Spleen (tissue), 11 donors: ENCODE data around the gene WDCP. TPM values are rescaled to one million over a fixed set of nuclear protein-coding genes. Genes with fewer than 3 reads are reported as not detected.

Source experiments
- DNase-seq: peaks from one replicate; pipeline ENCODE4 v3.0.0-alpha.2; 2020
- H3K27ac ChIP-seq, 8 donors: fragments of 200-600 bp; sonication (generic) in 7 of 8; 1 replicate in 4 of 8; 2 replicates in 4 of 8; pipeline versions ENCODE4 v1.5.0 to v1.8.0; 2016 to 2021; ENCODE audit warnings: inconsistent platforms in 4 of 8, mild to moderate bottlenecking in 4 of 8, moderate library complexity in 1 of 8
- H3K27me3 ChIP-seq, 7 donors: fragments of 200-600 bp; sonication (generic) in 6 of 7; replicated peaks in 1 of 7; 1 replicate in 4 of 7; 2 replicates in 3 of 7; pipeline versions ENCODE4 v1.5.0 to v1.8.0; 2016 to 2021; ENCODE audit warnings: inconsistent platforms in 3 of 7, mild to moderate bottlenecking in 1 of 7
- H3K36me3 ChIP-seq, 6 donors: fragments of 200-600 bp; sonication (generic) in 5 of 6; 1 replicate in 4 of 6; 2 replicates in 2 of 6; pipeline versions ENCODE4 v1.5.0 to v1.8.0; 2016 to 2021; ENCODE audit warnings: inconsistent platforms in 2 of 6
- H3K4me1 ChIP-seq, 6 donors: fragments of 200-600 bp; sonication (generic) in 5 of 6; 1 replicate in 3 of 6; 2 replicates in 3 of 6; pipeline versions ENCODE4 v1.5.0 to v1.8.0; 2016 to 2021; ENCODE audit warnings: inconsistent platforms in 3 of 6
- H3K4me3 ChIP-seq, 8 donors: fragments of 200-600 bp; sonication (generic) in 7 of 8; 1 replicate in 4 of 8; 2 replicates in 4 of 8; pipeline versions ENCODE4 v1.5.0 to v1.8.0; 2016 to 2021; ENCODE audit warnings: inconsistent platforms in 4 of 8, mild to moderate bottlenecking in 4 of 8, moderate library complexity in 2 of 8
- H3K9me3 ChIP-seq, 8 donors: fragments of 200-600 bp; sonication (generic) in 7 of 8; 1 replicate in 4 of 8; 2 replicates in 4 of 8; pipeline versions ENCODE4 v1.5.0 to v1.8.0; 2016 to 2021; ENCODE audit warnings: inconsistent platforms in 4 of 8
- CTCF ChIP-seq, 11 experiments: fragments of 200-600 bp in 7 of 11; fragments of 450-650 bp in 4 of 11; sonication (generic) in 4 of 11; IDR thresholded peaks in 8 of 11; conservative IDR thresholded peaks in 3 of 11; 1 replicate in 7 of 11; 2 replicates in 4 of 11; pipeline versions ENCODE4 v1.4.0 to v1.8.0; 2016 to 2021; ENCODE audit warnings: antibody characterized with exemption in 11 of 11, inconsistent platforms in 4 of 11, mild to moderate bottlenecking in 1 of 11
- POLR2A ChIP-seq, 3 donors: fragments of 450-650 bp; IDR thresholded peaks; one replicate each; pipeline ENCODE4 v1.5.1; 2017; ENCODE audit warnings: antibody characterized with exemption in 3 of 3, mild to moderate bottlenecking in 1 of 3
- POLR2AphosphoS5 ChIP-seq, 3 donors: sonication (generic); formaldehyde crosslinking; IDR thresholded peaks; one replicate each; pipeline ENCODE4 v1.5.1; 2017; ENCODE audit warnings: antibody characterized with exemption in 3 of 3
- WGBS, 5 donors: extraction: QIAGEN DNeasy Blood & Tissue Kit in 3 of 5; methylation state at CpG; one replicate each; pipeline versions ENCODE4 v1.1.5 to v1.1.7; 2013 to 2018; 5-methylcytosine and 5-hydroxymethylcytosine counted together
- intact Hi-C: fragments of 100-400 bp; cut with DNase I; formaldehyde crosslinking; loops from one replicate; pipeline ENCODE4 v1.15.0; 2023; ENCODE audit warnings: low total_unique reads
- polyA plus RNA-seq, 3 donors: library from polyadenylated mRNA; stranded (reverse); fragments of 200-250 nt; gene quantifications; one replicate each; pipeline ENCODE4 v1.2.1, GENCODE V29; 2013
- total RNA-seq, 7 donors: library from RNA; depleted of rRNA in 3 of 7; stranded (reverse); fragments of >200 nt in 3 of 7; fragmentation: NEBNext Ultra II Directional in 4 of 7; extraction: Animal tissue kit (Norgen Biotek cat#: 25700) in 4 of 7; gene quantifications; one replicate each; pipeline versions ENCODE4 v1.1.0 to v1.2.1, GENCODE V29; 2016 to 2021
- donor health status: healthy with polysubstance abuse.
- donor health status: DM: no; HTN: no; CAD: no; lungs with moderate emphysema.
- donor health status: DM: no; HTN: no; CAD: no.
- donor health status: Bipolar disorder and iron deficiency.
- donor health status: healthy.
- donor health status: DM: no; HTN: no; CAD: no.
- donor health status: DM: yes; HTN: yes; CAD: no.

WDCP gene
- total and polyA plus RNA-seq, 10 donors = 2.9 to 13.1 (median 9.0) TPM

- Histone ChIP-seq H3K4me3 (no peak overlapping the region), H3K27ac (no peak overlapping the region), H3K4me1 (peaks cover 6 to 43% (median 24%) of the 10 kb centered on the region in 6 donors), H3K36me3 (peaks cover 0 to 48% (median 10%) of the 10 kb centered on the region in 6 donors), H3K27me3 (no peaks in the 10 kb centered on the region), H3K9me3 (no peaks in the 10 kb centered on the region)
- DNase-seq = no peak
- intact Hi-C loops = no loop called here
- WGBS, 5 donors = 91 to 97% (median 96%) methylated on average over 1 of the region's 1 CpG
- TF ChIP-seq POLR2A (IDR thresholded peaks at IDR 0.05) (no peak), POLR2AphosphoS5 (IDR thresholded peaks at IDR 0.05) (no peak), CTCF (IDR thresholded peaks at IDR 0.05 in 8 of 11, conservative IDR thresholded peaks at IDR 0.05 in 3 of 11) (no peak)
Observed at GRCh38 chr2:24086241-24086640, 39.0 kb upstream of the WDCP start.

GRCh38 chr2:24085200-24085489, 38.0 kb upstream of the WDCP start:
- no peaks in the 10 kb centered on the region for H3K9me3 ChIP-seq
- 26 to 42% (median 31%) methylated on average over 11 of the region's 11 CpGs for WGBS, 5 donors

GRCh38 chr2:24084386-24085199, 37.4 kb upstream of the WDCP start, which contains the start of gene TP53I3:
Gene TP53I3, minus strand, starts transcription at chr2:24084834. Its CDS starts 508 bp downstream, at chr2:24084326.
- 1 to 2% (median 1%) methylated on average over 27 to 44 of the region's 44 CpGs for WGBS, 5 donors
- H3K4me1 ChIP-seq = peaks cover 6 to 51% (median 24%) of the 10 kb centered on the region in 6 donors
- H3K27ac ChIP-seq = peak within 1 kb of the TSS; percentile 69 to 92 (median 88)
- peaks cover 0 to 55% (median 10%) of the 10 kb centered on the region in 6 donors for H3K36me3 ChIP-seq
- H3K9me3 ChIP-seq = no peaks in the 10 kb centered on the region
- TF ChIP-seq POLR2AphosphoS5 (IDR thresholded peaks at IDR 0.05) (peak; percentile 71 to 88 (median 86)), POLR2A (IDR thresholded peaks at IDR 0.05) (no peak), CTCF (IDR thresholded peaks at IDR 0.05 in 8 of 11, conservative IDR thresholded peaks at IDR 0.05 in 3 of 11) (peak; percentile 92 to 99 (median 97))
- H3K27me3 ChIP-seq = no peaks in the 10 kb centered on the region
- DNase-seq = peak; percentile 98
- peak within 1 kb of the TSS; percentile 41 to 76 (median 54) for H3K4me3 ChIP-seq
- intact Hi-C loops = loop anchor here (5.0 kb wide), 2 partner anchors 157 to 257 kb away; partner anchors contain the start of gene ATAD2B

More at GRCh38 chr2:24085200-24085489, 38.0 kb upstream of the WDCP start:
- Histone ChIP-seq H3K27me3 (no peaks in the 10 kb centered on the region), H3K4me1 (peaks cover 6 to 51% (median 24%) of the 10 kb centered on the region in 6 donors), H3K27ac (peak overlapping the region in 7 of 8 donors; percentile 82 to 92 (median 88)), H3K36me3 (peaks cover 0 to 52% (median 10%) of the 10 kb centered on the region in 6 donors), H3K4me3 (peak overlapping the region in 7 of 8 donors; percentile 48 to 76 (median 56))
- no peak for DNase-seq
- TF ChIP-seq POLR2A (IDR thresholded peaks at IDR 0.05) = no peak
- TF ChIP-seq POLR2AphosphoS5 (IDR thresholded peaks at IDR 0.05) = no peak
- TF ChIP-seq CTCF (IDR thresholded peaks at IDR 0.05 in 8 of 11, conservative IDR thresholded peaks at IDR 0.05 in 3 of 11) = no peak
- intact Hi-C loops = no loop called here
